ENCODE measurements around the gene BSND. TPM values are rescaled to one million over a fixed set of nuclear protein-coding genes. Genes with fewer than 3 reads are reported as not detected.

Gene BSND
- total and polyA plus RNA-seq, 8 donors: not detected

GRCh38 chr1:55039342-55040082 lies 40.8 kb downstream of the BSND start, which contains the start of gene PCSK9:
PCSK9 (plus strand) TSS chr1:55039548; CDS start chr1:55039838, 290 bp downstream.
- no peaks in the 10 kb centered on the region for H3K36me3 ChIP-seq
- H3K4me1 ChIP-seq: peaks cover 13 to 31% (median 19%) of the 10 kb centered on the region in 4 donors
- intact Hi-C loops (cut with DNase I; ENCODE audit: low total_unique reads): no loop called here
- no peak within 1 kb of the TSS for H3K27ac ChIP-seq
- peak within 1 kb of the TSS; percentile 28 to 42 (median 39) for H3K4me3 ChIP-seq
- DNase-seq: peak in 1 of 2 donors; percentile 82
- WGBS, 5 donors: 1 to 3% (median 2%) methylated on average over 29 to 67 of the region's 67 CpGs
- peaks cover 0 to 67% (median 36%) of the 10 kb centered on the region in 3 donors for H3K27me3 ChIP-seq
- H3K9me3 ChIP-seq: no peaks in the 10 kb centered on the region
- TF ChIP-seq POLR2A (IDR thresholded peaks at IDR 0.05) (no peak), POLR2AphosphoS5 (IDR thresholded peaks at IDR 0.05) (no peak), EP300 (IDR thresholded peaks at IDR 0.05) (no peak), CTCF (IDR thresholded peaks at IDR 0.05) (no peak)

GRCh38 chr1:55040083-55040932 lies 41.6 kb downstream of the BSND start:
- DNase-seq: peak in 1 of 2 donors; percentile 58
- H3K27me3 ChIP-seq: peaks cover 0 to 60% (median 36%) of the 10 kb centered on the region in 3 donors
- 6 to 19% (median 10%) methylated on average over 30 to 49 of the region's 49 CpGs for WGBS, 5 donors

GRCh38 chr1:55040933-55041494 lies 42.3 kb downstream of the BSND start:
- Histone ChIP-seq H3K4me1 (peaks cover 13 to 28% (median 19%) of the 10 kb centered on the region in 4 donors), H3K9me3 (no peaks in the 10 kb centered on the region), H3K36me3 (no peaks in the 10 kb centered on the region), H3K4me3 (peak overlapping the region in 1 of 4 donors; percentile 42), H3K27me3 (peaks cover 0 to 57% (median 36%) of the 10 kb centered on the region in 3 donors), H3K27ac (no peak overlapping the region)
- TF ChIP-seq POLR2A (IDR thresholded peaks at IDR 0.05) (no peak), EP300 (IDR thresholded peaks at IDR 0.05) (no peak), CTCF (IDR thresholded peaks at IDR 0.05) (no peak), POLR2AphosphoS5 (IDR thresholded peaks at IDR 0.05) (no peak)
- 24 to 45% (median 41%) methylated on average over 5 of the region's 5 CpGs for WGBS, 5 donors
- intact Hi-C loops (cut with DNase I; ENCODE audit: low total_unique reads): no loop called here
- DNase-seq: no peak

More at GRCh38 chr1:55040083-55040932, 41.6 kb downstream of the BSND start:
- intact Hi-C loops (cut with DNase I; ENCODE audit: low total_unique reads): no loop called here
- Histone ChIP-seq H3K4me3 (peak overlapping the region; percentile 28 to 42 (median 39)), H3K4me1 (peaks cover 13 to 31% (median 19%) of the 10 kb centered on the region in 4 donors), H3K27ac (no peak overlapping the region), H3K36me3 (no peaks in the 10 kb centered on the region), H3K9me3 (no peaks in the 10 kb centered on the region)
- TF ChIP-seq POLR2A (IDR thresholded peaks at IDR 0.05) (no peak), EP300 (IDR thresholded peaks at IDR 0.05) (no peak), POLR2AphosphoS5 (IDR thresholded peaks at IDR 0.05) (no peak), CTCF (IDR thresholded peaks at IDR 0.05) (no peak)

GRCh38 chr1:55041613-55042012 lies 42.9 kb downstream of the BSND start:
- TF ChIP-seq POLR2A (IDR thresholded peaks at IDR 0.05): no peak
- TF ChIP-seq POLR2AphosphoS5 (IDR thresholded peaks at IDR 0.05): no peak
- no peak for TF ChIP-seq CTCF (IDR thresholded peaks at IDR 0.05)
- no peak for TF ChIP-seq EP300 (IDR thresholded peaks at IDR 0.05)
- WGBS, 5 donors: 63 to 91% (median 66%) methylated on average over 3 of the region's 3 CpGs
- Histone ChIP-seq H3K9me3 (no peaks in the 10 kb centered on the region), H3K36me3 (no peaks in the 10 kb centered on the region), H3K27ac (no peak overlapping the region), H3K4me1 (peaks cover 13 to 26% (median 19%) of the 10 kb centered on the region in 4 donors), H3K27me3 (peaks cover 0 to 51% (median 36%) of the 10 kb centered on the region in 3 donors), H3K4me3 (no peak overlapping the region)
- intact Hi-C loops (cut with DNase I; ENCODE audit: low total_unique reads): no loop called here
- no peak for DNase-seq

Data from stomach (tissue), 9 donors.